Gastrocnemius medialis (tissue), 4 donors: ENCODE results near the gene TPRG1L. TPM values are rescaled to one million over a fixed set of nuclear protein-coding genes. Genes with fewer than 3 reads are reported as not detected.

Experiments
- ATAC-seq, 2 donors: fragments of 150-250 bp; one replicate each; pipeline ENCODE4 v1.9.1; 2016
- DNase-seq, 2 donors: peaks; one replicate each; pipeline ENCODE4 v3.0.0-alpha.2; 2019
- H3K27ac ChIP-seq, 4 donors: fragments of 200-600 bp; sonication (generic); 1 replicate in 1 of 4; 2 replicates in 3 of 4; pipeline ENCODE4 v1.5.1; 2016 to 2018; ENCODE audit warnings: mild to moderate bottlenecking in 2 of 4, moderate library complexity in 1 of 4
- H3K27me3 ChIP-seq, 3 donors: fragments of 200-600 bp; sonication (generic) in 2 of 3; 1 replicate in 1 of 3; 2 replicates in 2 of 3; pipeline versions ENCODE4 v1.5.1 to v1.6.0; 2016 to 2019; ENCODE audit warnings: mild to moderate bottlenecking in 1 of 3, moderate library complexity in 1 of 3
- H3K36me3 ChIP-seq, 2 donors: fragments of 200-600 bp; sonication (generic) in 1 of 2; one replicate each; pipeline ENCODE4 v1.5.1; 2017 to 2018
- H3K4me1 ChIP-seq, 2 donors: fragments of 200-600 bp; sonication (generic) in 1 of 2; one replicate each; pipeline ENCODE4 v1.5.1; 2016 to 2017; ENCODE audit warnings: mild to moderate bottlenecking in 2 of 2
- H3K4me3 ChIP-seq, 4 donors: fragments of 200-600 bp; sonication (generic) in 3 of 4; 1 replicate in 1 of 4; 2 replicates in 3 of 4; pipeline ENCODE4 v1.5.1; 2016 to 2019; ENCODE audit warnings: mild to moderate bottlenecking in 2 of 4
- H3K9me3 ChIP-seq, 3 donors: fragments of 200-600 bp; sonication (generic) in 2 of 3; 1 replicate in 1 of 3; 2 replicates in 2 of 3; pipeline ENCODE4 v1.5.1; 2016 to 2019
- CTCF ChIP-seq, 5 experiments: fragments of 450-650 bp in 3 of 5; fragments of 200-600 bp in 2 of 5; sonication (generic) in 2 of 5; IDR thresholded peaks in 4 of 5; conservative IDR thresholded peaks in 1 of 5; 1 replicate in 4 of 5; 2 replicates in 1 of 5; pipeline ENCODE4 v1.5.1; 2016 to 2019; ENCODE audit warnings: antibody characterized with exemption in 5 of 5, mild to moderate bottlenecking in 3 of 5, moderate library complexity in 3 of 5
- POLR2A ChIP-seq, 2 donors: fragments of 450-650 bp; IDR thresholded peaks; one replicate each; pipeline ENCODE4 v1.6.1; 2017; ENCODE audit warnings: antibody characterized with exemption in 2 of 2, mild to moderate bottlenecking in 2 of 2, moderate library complexity in 2 of 2
- in situ Hi-C, 4 donors: fragments of 200-750 bp; cut with MboI; loops; one replicate each; pipeline versions ENCODE4 v1.15.0 to v1.8.0; 2017; ENCODE audit warnings: low sequenced_read_pairs in 4 of 4
- intact Hi-C: fragments of 100-400 bp; cut with DNase I; formaldehyde crosslinking; loops from one replicate; pipeline ENCODE4 v1.15.1; 2023; ENCODE audit warnings: low total_unique reads
- total RNA-seq, 4 donors: library from RNA; depleted of rRNA; stranded (reverse); fragments of >200 nt; gene quantifications; one replicate each; pipeline versions ENCODE4 v1.1.0 to v1.2.3, GENCODE V29; 2016

TPRG1L gene
- total RNA-seq, 4 donors from 2014 or later: 25.3 to 38.7 (median 30.0) TPM

- ATAC-seq (no peak), DNase-seq (no peak)
- no peak overlapping the region for H3K27ac ChIP-seq
- no peak for TF ChIP-seq CTCF (IDR thresholded peaks at IDR 0.05 in 4 of 5, conservative IDR thresholded peaks at IDR 0.05 in 1 of 5)
- TF ChIP-seq POLR2A (IDR thresholded peaks at IDR 0.05): no peak
- no peak overlapping the region for H3K4me3 ChIP-seq
- no peaks in the 10 kb centered on the region for H3K9me3 ChIP-seq
- no peaks in the 10 kb centered on the region for H3K4me1 ChIP-seq
- in situ Hi-C loops (no loop called here), intact Hi-C loops (no loop called here)
- no peaks in the 10 kb centered on the region for H3K27me3 ChIP-seq
- peaks cover 0 to 58% of the 10 kb centered on the region in 2 donors for H3K36me3 ChIP-seq
Measured at GRCh38 chr1:3639397-3639911, 14.6 kb downstream of the TPRG1L start.

- H3K4me1 ChIP-seq: no peaks in the 10 kb centered on the region
- H3K27me3 ChIP-seq: no peaks in the 10 kb centered on the region
- intact Hi-C loops: no loop called here
- DNase-seq (no peak), ATAC-seq (no peak)
- H3K27ac ChIP-seq: no peak overlapping the region
- in situ Hi-C loops: no loop called here
- peaks cover 0 to 53% of the 10 kb centered on the region in 2 donors for H3K36me3 ChIP-seq
- no peak overlapping the region for H3K4me3 ChIP-seq
- no peaks in the 10 kb centered on the region for H3K9me3 ChIP-seq
- TF ChIP-seq POLR2A (IDR thresholded peaks at IDR 0.05): no peak
- no peak for TF ChIP-seq CTCF (IDR thresholded peaks at IDR 0.05 in 4 of 5, conservative IDR thresholded peaks at IDR 0.05 in 1 of 5)
Measured at GRCh38 chr1:3640121-3640837, 15.5 kb downstream of the TPRG1L start.

GRCh38 chr1:3641046-3641760 lies 16.4 kb downstream of the TPRG1L start:
- intact Hi-C loops: no loop called here
- Histone ChIP-seq H3K27me3 (no peaks in the 10 kb centered on the region), H3K9me3 (no peaks in the 10 kb centered on the region), H3K4me3 (no peak overlapping the region), H3K27ac (no peak overlapping the region), H3K36me3 (peaks cover 0 to 50% of the 10 kb centered on the region in 2 donors), H3K4me1 (no peaks in the 10 kb centered on the region)
- DNase-seq (no peak), ATAC-seq (no peak)
- in situ Hi-C loops: no loop called here
- no peak for TF ChIP-seq CTCF (IDR thresholded peaks at IDR 0.05 in 4 of 5, conservative IDR thresholded peaks at IDR 0.05 in 1 of 5)
- TF ChIP-seq POLR2A (IDR thresholded peaks at IDR 0.05): no peak

- H3K27me3 ChIP-seq: no peaks in the 10 kb centered on the region
- H3K4me1 ChIP-seq: no peaks in the 10 kb centered on the region
- intact Hi-C loops: no loop called here
- H3K4me3 ChIP-seq: no peak overlapping the region
- H3K9me3 ChIP-seq: no peaks in the 10 kb centered on the region
- H3K36me3 ChIP-seq: peaks cover 0 to 50% of the 10 kb centered on the region in 2 donors
- DNase-seq (no peak), ATAC-seq (no peak)
- TF ChIP-seq CTCF (IDR thresholded peaks at IDR 0.05 in 4 of 5, conservative IDR thresholded peaks at IDR 0.05 in 1 of 5): no peak
- no peak for TF ChIP-seq POLR2A (IDR thresholded peaks at IDR 0.05)
- in situ Hi-C loops: no loop called here
- H3K27ac ChIP-seq: no peak overlapping the region
Measured at GRCh38 chr1:3641816-3642215, 17.0 kb downstream of the TPRG1L start.
